ENCODE data around the gene AKR1C3. TPM values are rescaled to one million over a fixed set of nuclear protein-coding genes. Genes with fewer than 3 reads are reported as not detected.

AKR1C3 gene
- total and polyA plus RNA-seq, 2 donors (not counting 3 experiments of a cell fraction or from before 2014, with no cell fraction given), result 27.4 to 32.2 TPM

DNA sequence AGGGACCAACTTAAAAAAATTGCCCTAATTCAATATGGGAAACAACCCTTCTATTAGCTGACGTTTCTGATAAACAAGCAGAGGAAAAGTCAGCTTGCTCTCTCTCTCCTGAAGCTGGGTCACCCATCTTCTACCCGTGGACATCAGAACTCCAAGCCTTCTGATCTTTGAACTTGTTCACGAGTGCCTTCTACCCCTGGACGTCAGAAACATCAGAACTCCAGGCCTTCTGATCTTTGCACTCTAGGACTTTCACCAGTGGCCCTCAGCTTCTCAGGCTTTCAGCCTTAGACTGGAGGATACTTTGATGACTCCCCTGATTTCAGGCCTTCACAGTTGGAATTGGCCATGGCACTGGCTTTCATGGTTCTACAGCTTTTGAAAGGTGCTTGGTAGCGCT, 48.9 kb downstream of the AKR1C3 start:
- no TSS peak for BruUV-seq (replicated peaks)
- CTCF ChIA-PET, result no interaction called here
- H2AFZ ChIP-seq (ENCODE audit: low read depth, low read length), result no peak overlapping the region
- no peaks in the 10 kb centered on the region for H3K79me2 ChIP-seq (ENCODE audit: control insufficient read depth, insufficient read depth, low read length)
- TF ChIP-seq, protein P1, sequence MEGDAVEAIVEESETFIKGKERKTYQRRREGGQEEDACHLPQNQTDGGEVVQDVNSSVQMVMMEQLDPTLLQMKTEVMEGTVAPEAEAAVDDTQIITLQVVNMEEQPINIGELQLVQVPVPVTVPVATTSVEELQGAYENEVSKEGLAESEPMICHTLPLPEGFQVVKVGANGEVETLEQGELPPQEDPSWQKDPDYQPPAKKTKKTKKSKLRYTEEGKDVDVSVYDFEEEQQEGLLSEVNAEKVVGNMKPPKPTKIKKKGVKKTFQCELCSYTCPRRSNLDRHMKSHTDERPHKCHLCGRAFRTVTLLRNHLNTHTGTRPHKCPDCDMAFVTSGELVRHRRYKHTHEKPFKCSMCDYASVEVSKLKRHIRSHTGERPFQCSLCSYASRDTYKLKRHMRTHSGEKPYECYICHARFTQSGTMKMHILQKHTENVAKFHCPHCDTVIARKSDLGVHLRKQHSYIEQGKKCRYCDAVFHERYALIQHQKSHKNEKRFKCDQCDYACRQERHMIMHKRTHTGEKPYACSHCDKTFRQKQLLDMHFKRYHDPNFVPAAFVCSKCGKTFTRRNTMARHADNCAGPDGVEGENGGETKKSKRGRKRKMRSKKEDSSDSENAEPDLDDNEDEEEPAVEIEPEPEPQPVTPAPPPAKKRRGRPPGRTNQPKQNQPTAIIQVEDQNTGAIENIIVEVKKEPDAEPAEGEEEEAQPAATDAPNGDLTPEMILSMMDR (IDR thresholded peaks at IDR 0.05; ENCODE audit: extremely low read depth in 1 of 2, insufficient read depth in 1 of 2, low read depth in 1 of 2, low read length in 2 of 2), result no peak
- TF ChIP-seq MYC (IDR thresholded peaks at IDR 0.05; ENCODE audit: low read depth, low read length) (no peak), FOS (IDR thresholded peaks at IDR 0.05; ENCODE audit: borderline replicate concordance, insufficient read depth, low read length) (no peak), JUN (IDR thresholded peaks at IDR 0.05; ENCODE audit: borderline replicate concordance, insufficient read depth, insufficient read length, low read depth) (no peak), EZH2 (IDR thresholded peaks at IDR 0.05; ENCODE audit: borderline replicate concordance, low read depth, low read length, severe bottlenecking) (no peak), POLR2A (IDR thresholded peaks at IDR 0.05; ENCODE audit: low read depth, low read length) (no peak), GATA2 (IDR thresholded peaks at IDR 0.05; ENCODE audit: insufficient read depth, insufficient read length, low read depth, low read length) (no peak), POLR2AphosphoS5 (IDR thresholded peaks at IDR 0.05; ENCODE audit: insufficient read depth, low read depth, low read length) (no peak)
- TF ChIP-seq, protein P2, sequence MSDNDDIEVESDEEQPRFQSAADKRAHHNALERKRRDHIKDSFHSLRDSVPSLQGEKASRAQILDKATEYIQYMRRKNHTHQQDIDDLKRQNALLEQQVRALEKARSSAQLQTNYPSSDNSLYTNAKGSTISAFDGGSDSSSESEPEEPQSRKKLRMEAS (IDR thresholded peaks at IDR 0.05; ENCODE audit: insufficient read depth, insufficient read length), result no peak
- intact Hi-C loops (cut with micrococcal nuclease) (no loop called here), dilution Hi-C loops (cut with MboI; ENCODE audit: extremely low pct_ligation_motif_present, low sequenced_read_pairs) (no loop called here)
- DNase-seq (ENCODE audit: low read depth, low spot score), result no peak
- no peaks in the 10 kb centered on the region for H3K27me3 ChIP-seq (ENCODE audit: control insufficient read depth in 2 of 2, insufficient read depth in 2 of 2, low read length in 2 of 2)
- no peaks in the 10 kb centered on the region for H3K4me1 ChIP-seq (ENCODE audit: control insufficient read depth, extremely low read depth, insufficient read depth, low read length)
- POLR2A ChIA-PET, result no interaction called here
- H3K36me3 ChIP-seq (ENCODE audit: control insufficient read depth in 2 of 2, extremely low read depth in 1 of 2, insufficient read depth in 2 of 2, low read length in 2 of 2), result no peaks in the 10 kb centered on the region
- no peaks in the 10 kb centered on the region for H3K9me3 ChIP-seq (replicated peaks; ENCODE audit: control insufficient read depth, insufficient read depth, low read length)
- H3K4me3 ChIP-seq (replicated peaks in 1 of 3; ENCODE audit: insufficient read depth in 1 of 3, low read depth in 1 of 3, low read length in 3 of 3), result no peak overlapping the region
- no peaks in the 10 kb centered on the region for H4K20me1 ChIP-seq (replicated peaks; ENCODE audit: control insufficient read depth, extremely low read depth, insufficient read depth, low read length)
- no peak overlapping the region for H3K9ac ChIP-seq (replicated peaks; ENCODE audit: extremely low read depth, insufficient read depth, low read length)
- H3K27ac ChIP-seq (ENCODE audit: insufficient read depth, low read depth, low read length), result no peak overlapping the region
- no peak for FAIRE-seq
- H3K4me2 ChIP-seq (ENCODE audit: insufficient read depth, low read length), result no peak overlapping the region
- no peaks in the 10 kb centered on the region for H3K9me1 ChIP-seq (replicated peaks; ENCODE audit: control insufficient read depth, extremely low read depth, insufficient read depth, low read length)
